GM21423 (cell line): ENCODE results near the gene CLDN14.

Source experiments
- ATAC-seq: cut with Tn5 transposase; IDR thresholded peaks from one replicate; pipeline ENCODE4 v1.9.1; 2021; ENCODE audit warnings: mild to moderate bottlenecking, moderate library complexity; ENCODE audit not compliant: unreplicated experiment

CLDN14 gene

GRCh38 chr21:36473203-36473602 is 6.7 kb downstream of the CLDN14 start:
- no peak for ATAC-seq

- no peak for ATAC-seq
These were observed 7.5 kb downstream of the CLDN14 start for GRCh38 chr21:36472377-36472776.

- ATAC-seq = peak; percentile 74
These were observed 8.6 kb downstream of the CLDN14 start for GRCh38 chr21:36471254-36471723.

- no peak for ATAC-seq
These were observed 9.6 kb downstream of the CLDN14 start for GRCh38 chr21:36470294-36470693.

GRCh38 chr21:36466061-36466511 is 13.8 kb downstream of the CLDN14 start:
- no peak for ATAC-seq

- no peak for ATAC-seq
These were observed 14.4 kb downstream of the CLDN14 start for GRCh38 chr21:36465478-36465877.

- ATAC-seq = no peak
These were observed 15.3 kb downstream of the CLDN14 start for GRCh38 chr21:36464590-36464989.

GRCh38 chr21:36463991-36464390 is 15.9 kb downstream of the CLDN14 start:
- no peak for ATAC-seq

GRCh38 chr21:36463204-36463603 is 16.7 kb downstream of the CLDN14 start:
- no peak for ATAC-seq

- ATAC-seq = no peak
These were observed 17.9 kb downstream of the CLDN14 start for GRCh38 chr21:36461918-36462486.

GRCh38 chr21:36461277-36461917 is 18.5 kb downstream of the CLDN14 start:
- no peak for ATAC-seq

GRCh38 chr21:36460866-36461265 is 19.1 kb downstream of the CLDN14 start:
- ATAC-seq = no peak

- ATAC-seq = no peak
These were observed 20.8 kb downstream of the CLDN14 start for GRCh38 chr21:36459098-36459497.

GRCh38 chr21:36456729-36457414 is 23.1 kb downstream of the CLDN14 start:
- no peak for ATAC-seq

GRCh38 chr21:36454706-36455105 is 25.2 kb downstream of the CLDN14 start:
- no peak for ATAC-seq

GRCh38 chr21:36454093-36454531 is 25.8 kb downstream of the CLDN14 start:
- ATAC-seq = no peak

GRCh38 chr21:36452281-36452825 is 27.6 kb downstream of the CLDN14 start:
- no peak for ATAC-seq

GRCh38 chr21:36451506-36451905 is 28.4 kb downstream of the CLDN14 start:
- no peak for ATAC-seq

- no peak for ATAC-seq
These were observed 29.4 kb downstream of the CLDN14 start for GRCh38 chr21:36450511-36450910.

GRCh38 chr21:36446301-36446700 is 33.6 kb downstream of the CLDN14 start:
- ATAC-seq = no peak

- ATAC-seq = no peak
These were observed 38.2 kb downstream of the CLDN14 start for GRCh38 chr21:36441715-36442114.

GRCh38 chr21:36437745-36438128 is 42.2 kb downstream of the CLDN14 start:
- no peak for ATAC-seq
